K562 (cell line): ENCODE measurements around the gene NTN1. TPM values are rescaled to one million over a fixed set of nuclear protein-coding genes. Genes with fewer than 3 reads are reported as not detected.

Experiments used
- ATAC-seq: fragments of 200-7000 bp; cut with Tn5 transposase; 3 replicates; pipeline ENCODE4 v1.9.1; 2020; ENCODE audit warnings: moderate library complexity
- BruUV-seq: library from RNA; stranded (reverse); fragments of 400-500 nt; replicated peaks from 2 replicates; lab custom pipeline; 2021; lab: Mats Ljungman, UMichigan
- CTCF ChIA-PET: fragments of 300-600 bp; formaldehyde crosslinking; extraction: SDS; loops from one replicate; lab custom pipeline; 2021; ENCODE audit warnings: low intra/inter-chr PET ratio; lab: Yijun Ruan, JAX
- POLR2A ChIA-PET: fragments of 300-600, 350-650 bp; sonication (Branson Sonifier 250); formaldehyde crosslinking; extraction: SDS; loops from one replicate; lab custom pipeline; 2021; ENCODE audit warnings: antibody characterized with exemption, inconsistent platforms; lab: Yijun Ruan, JAX
- DNase-seq, 4 experiments: peaks; one replicate each; pipeline versions ENCODE4 v3.0.0 to v3.0.0-alpha.2; 2011 to 2018; ENCODE audit warnings: low spot score in 3 of 4, mixed read lengths in 3 of 4; ENCODE audit errors: extremely low read depth in 1 of 4
- FAIRE-seq: peaks from 2 replicates; lab custom pipeline; 2011; peaks lifted over from hg19 to GRCh38; lab: Jason Lieb, UNC
- H2AFZ ChIP-seq: 2 replicates; pipeline ENCODE4 v1.6.0; 2011; ENCODE audit warnings: low read depth, low read length, control low read depth, inconsistent platforms
- H3K27ac ChIP-seq: fragments of 200-600 bp; 3 replicates; pipeline ENCODE4 v1.8.0; 2011; ENCODE audit warnings: low read depth, mild to moderate bottlenecking, control low read depth, inconsistent platforms, low read length, moderate library complexity, mixed read lengths; ENCODE audit errors: extremely low read depth
- H3K27me3 ChIP-seq, 2 experiments: fragments of 300-600 bp in 1 of 2; 2 replicates in 1 of 2; 3 replicates in 1 of 2; pipeline versions ENCODE4 v1.6.0 to v1.8.0; 2011; ENCODE audit warnings: inconsistent platforms in 2 of 2, low read length in 2 of 2, mild to moderate bottlenecking in 1 of 2, mixed read lengths in 1 of 2, moderate library complexity in 1 of 2; ENCODE audit not compliant: control insufficient read depth in 2 of 2, insufficient read depth in 2 of 2
- H3K36me3 ChIP-seq: fragments of 300-600 bp; 3 replicates; pipeline ENCODE4 v1.8.0; 2011; ENCODE audit warnings: mild to moderate bottlenecking, low read length, inconsistent platforms; ENCODE audit not compliant: control insufficient read depth, insufficient read depth
- H3K4me1 ChIP-seq, 2 experiments: fragments of 200-600 bp in 1 of 2; replicated peaks in 1 of 2; 2 replicates in 1 of 2; 3 replicates in 1 of 2; pipeline versions ENCODE4 v1.5.1 to v1.8.0; 2011; ENCODE audit warnings: inconsistent platforms in 2 of 2, low read length in 2 of 2, mild to moderate bottlenecking in 1 of 2, mixed read lengths in 1 of 2, moderate library complexity in 1 of 2; ENCODE audit not compliant: control insufficient read depth in 2 of 2, insufficient read depth in 2 of 2
- H3K4me2 ChIP-seq: 2 replicates; pipeline ENCODE4 v1.6.1; 2011; ENCODE audit warnings: low read length, control low read depth, inconsistent platforms, mixed read lengths; ENCODE audit not compliant: insufficient read depth
- H3K4me3 ChIP-seq: fragments of 200-600 bp; sonication (generic), shearing (Covaris generic); 2 replicates; pipeline ENCODE4 v1.5.1; 2016; ENCODE audit warnings: control low read depth, inconsistent platforms
- H3K79me2 ChIP-seq: fragments of 200-600 bp; 3 replicates; pipeline ENCODE4 v1.8.0; 2011; ENCODE audit warnings: low read length, inconsistent platforms; ENCODE audit not compliant: control insufficient read depth, insufficient read depth
- H3K9ac ChIP-seq, 2 experiments: 2 replicates each; pipeline versions ENCODE4 v1.6.0 to v1.6.1; 2011; ENCODE audit warnings: low read depth in 2 of 2, low read length in 2 of 2, control low read depth in 1 of 2, inconsistent platforms in 1 of 2, mild to moderate bottlenecking in 1 of 2, mixed read lengths in 1 of 2; ENCODE audit not compliant: insufficient read depth in 1 of 2
- H3K9me1 ChIP-seq: one replicate; pipeline ENCODE4 v1.6.0; 2011; ENCODE audit warnings: inconsistent platforms, mild to moderate bottlenecking, low read length, moderate library complexity; ENCODE audit not compliant: control insufficient read depth, insufficient read depth
- H3K9me3 ChIP-seq: replicated peaks from 2 replicates; pipeline ENCODE4 v1.5.1; 2011; ENCODE audit warnings: low read depth, low read length, inconsistent platforms; ENCODE audit not compliant: control insufficient read depth, insufficient read depth
- H4K20me1 ChIP-seq: replicated peaks from 2 replicates; pipeline ENCODE4 v1.6.1; 2011; ENCODE audit warnings: low read length, inconsistent platforms, mixed read lengths; ENCODE audit not compliant: control insufficient read depth, insufficient read depth
- GMEB1 ChIP-seq: fragments of 250-450 bp; sonication (Bioruptor Pico); IDR thresholded peaks from 2 replicates; pipeline ENCODE4 v1.4.0; 2020; ENCODE audit warnings: mild to moderate bottlenecking
- KDM1A ChIP-seq, 2 experiments: fragments of 450-650 bp; IDR thresholded peaks; 2 replicates each; pipeline ENCODE4 v1.6.1; 2016; ENCODE audit warnings: mild to moderate bottlenecking in 2 of 2
- MCM5 ChIP-seq: fragments of 450-650 bp; IDR thresholded peaks from 2 replicates; pipeline ENCODE4 v1.6.1; 2016; ENCODE audit warnings: low read depth
- STAT5B ChIP-seq: fragments of 250-450 bp; sonication (Bioruptor Pico); IDR thresholded peaks from 2 replicates; pipeline ENCODE4 v1.8.0; 2021; ENCODE audit warnings: mild to moderate bottlenecking, inconsistent platforms
- ZNF444 ChIP-seq: fragments of 250-450 bp; sonication (Bioruptor Pico); IDR thresholded peaks from 2 replicates; pipeline ENCODE4 v1.4.0; 2020; ENCODE audit warnings: mild to moderate bottlenecking, moderate library complexity
- WGBS: fragments of 100-300 bp; shearing (Covaris generic); methylation state at CpG from one replicate; pipeline ENCODE4 v1.1.6; 2016; ENCODE audit warnings: low coverage, mixed read lengths; ENCODE audit not compliant: insufficient coverage; ENCODE audit errors: missing lambda C conversion rate; 5-methylcytosine and 5-hydroxymethylcytosine counted together
- in situ Hi-C: fragments of 300-500 bp; cut with MboI; formaldehyde crosslinking; loops from 4 replicates; pipeline ENCODE4 v1.15.0; 2018; ENCODE audit warnings: inconsistent platforms, mixed read lengths
- intact Hi-C: fragments of 100-400 bp; cut with micrococcal nuclease; formaldehyde crosslinking; loops from 2 replicates; pipeline ENCODE4 v1.14.2; 2022
- polyA plus RNA-seq, 8 experiments: library from polyadenylated mRNA; depleted of rRNA in 4 of 8; stranded (reverse) in 5 of 8; unstranded in 3 of 8; fragments of >200 nt; fragmentation: Nextera tagmentation in 2 of 8; fragmentation: Illumina TruSeq in 1 of 8; extraction: Ambion mirVana in 2 of 8; extraction: Trizol in 1 of 8; gene quantifications; 2 replicates each; pipeline versions ENCODE4 v1.2.1 to v1.2.3, GENCODE V29; 2011 to 2014; ENCODE audit warnings: inconsistent platforms in 1 of 8, missing spikeins in 1 of 8
- total RNA-seq, 7 experiments: library from RNA; depleted of rRNA in 6 of 7; stranded (reverse); fragments of >200 nt in 6 of 7; fragmentation: Illumina TruSeq in 2 of 7; extraction: Trizol in 2 of 7; gene quantifications; 2 replicates each; pipeline versions ENCODE4 v1.2.1 to v1.2.3, GENCODE V29; 2011 to 2021; ENCODE audit warnings: low replicate concordance in 1 of 7
- TF ChIP-seq, protein P1 (sequence below): sonication (generic); formaldehyde crosslinking; IDR thresholded peaks from 2 replicates; pipeline ENCODE4 v1.9.0; 2022; ENCODE audit warnings: mild to moderate bottlenecking, missing genetic modification reagents
- TF ChIP-seq, protein P2 (sequence below): fragments of 450-650 bp; formaldehyde crosslinking; IDR thresholded peaks from 2 replicates; pipeline ENCODE4 v1.4.0; 2020; ENCODE audit warnings: mild to moderate bottlenecking, moderate library complexity

NTN1 gene
- total and polyA plus RNA-seq, 9 of the 15 experiments (the other 6 are each of a cell fraction or from before 2014, with no cell fraction given), result 0.02 TPM; not detected in 8

GRCh38 chr17:9001559-9001958, 19.8 kb upstream of the NTN1 start:
- H3K4me3 ChIP-seq, result no peak overlapping the region
- FAIRE-seq (no peak), DNase-seq (no peak), ATAC-seq (no peak)
- H3K4me2 ChIP-seq, result no peak overlapping the region
- H3K36me3 ChIP-seq, result no peaks in the 10 kb centered on the region
- H2AFZ ChIP-seq, result no peak overlapping the region
- no peak overlapping the region for H3K27ac ChIP-seq
- no peaks in the 10 kb centered on the region for H4K20me1 ChIP-seq
- ChIA-PET CTCF (no interaction called here), POLR2A (no interaction called here)
- intact Hi-C loops (no loop called here), in situ Hi-C loops (no loop called here)
- H3K79me2 ChIP-seq, result no peaks in the 10 kb centered on the region
- no peaks in the 10 kb centered on the region for H3K9me3 ChIP-seq
- no TSS peak for BruUV-seq
- TF ChIP-seq, protein P1, sequence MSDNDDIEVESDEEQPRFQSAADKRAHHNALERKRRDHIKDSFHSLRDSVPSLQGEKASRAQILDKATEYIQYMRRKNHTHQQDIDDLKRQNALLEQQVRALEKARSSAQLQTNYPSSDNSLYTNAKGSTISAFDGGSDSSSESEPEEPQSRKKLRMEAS (CRISPR knock-in tag), result no peak
- TF ChIP-seq MCM5, result no peak
- TF ChIP-seq STAT5B (CRISPR knock-in tag), result no peak
- TF ChIP-seq ZNF444, result no peak
- TF ChIP-seq, protein P2, sequence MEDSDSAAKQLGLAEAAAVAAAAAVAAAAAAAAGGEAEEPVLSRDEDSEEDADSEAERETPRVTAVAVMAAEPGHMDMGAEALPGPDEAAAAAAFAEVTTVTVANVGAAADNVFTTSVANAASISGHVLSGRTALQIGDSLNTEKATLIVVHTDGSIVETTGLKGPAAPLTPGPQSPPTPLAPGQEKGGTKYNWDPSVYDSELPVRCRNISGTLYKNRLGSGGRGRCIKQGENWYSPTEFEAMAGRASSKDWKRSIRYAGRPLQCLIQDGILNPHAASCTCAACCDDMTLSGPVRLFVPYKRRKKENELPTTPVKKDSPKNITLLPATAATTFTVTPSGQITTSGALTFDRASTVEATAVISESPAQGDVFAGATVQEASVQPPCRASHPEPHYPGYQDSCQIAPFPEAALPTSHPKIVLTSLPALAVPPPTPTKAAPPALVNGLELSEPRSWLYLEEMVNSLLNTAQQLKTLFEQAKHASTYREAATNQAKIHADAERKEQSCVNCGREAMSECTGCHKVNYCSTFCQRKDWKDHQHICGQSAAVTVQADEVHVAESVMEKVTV (CRISPR knock-in tag), result no peak
- no peak for TF ChIP-seq KDM1A (IDR thresholded peaks at IDR 0.05)
- no peak for TF ChIP-seq GMEB1 (CRISPR knock-in tag)
- H3K9me1 ChIP-seq, result no peaks in the 10 kb centered on the region
- peaks cover 0 to 21% of the 10 kb centered on the region in 2 experiments; a peak in 2 of 5 replicates for H3K27me3 ChIP-seq
- no peaks in the 10 kb centered on the region for H3K4me1 ChIP-seq
- H3K9ac ChIP-seq, result no peak overlapping the region
- 0% methylated on average over 3 of the region's 3 CpGs for WGBS
